ENCODE data around the gene ANKRD34A.

The ANKRD34A gene

GRCh38 chr1:146010126-146010738, 45.9 kb upstream of the ANKRD34A start:
- DNase-seq (ENCODE audit: low spot score), result no peak
- Histone ChIP-seq H3K79me1 (ENCODE audit: low read depth, low read length) (no peaks in the 10 kb centered on the region), H2BK120ac (ENCODE audit: low read depth, low read length) (no peak overlapping the region), H2AFZ (ENCODE audit: low read length) (no peak overlapping the region), H3K4ac (ENCODE audit: low read length) (no peak overlapping the region), H2BK5ac (ENCODE audit: low read length) (no peak overlapping the region), H3K14ac (ENCODE audit: low read length) (no peak overlapping the region), H3K27ac (replicated peaks; ENCODE audit: low read length) (no peak overlapping the region), H3K9ac (ENCODE audit: low read depth, low read length, poor library complexity) (no peak overlapping the region), H3K9me3 (replicated peaks in 1 of 2; ENCODE audit: control insufficient read depth in 2 of 2, insufficient read depth in 1 of 2, low read depth in 1 of 2, low read length in 2 of 2) (no peaks in the 10 kb centered on the region), H3K36me3 (replicated peaks in 1 of 2; ENCODE audit: control insufficient read depth in 2 of 2, insufficient read depth in 2 of 2, low read length in 2 of 2) (no peaks in the 10 kb centered on the region), H2AK5ac (ENCODE audit: low read depth, low read length) (no peak overlapping the region), H3K18ac (ENCODE audit: low read length) (no peak overlapping the region), H3K4me1 (ENCODE audit: control insufficient read depth in 2 of 2, insufficient read depth in 1 of 2, low read depth in 1 of 2, low read length in 2 of 2) (no peaks in the 10 kb centered on the region), H3K4me2 (ENCODE audit: insufficient read depth, low read length, poor library complexity, severe bottlenecking) (no peak overlapping the region), H2BK12ac (ENCODE audit: low read length) (no peak overlapping the region), H4K8ac (ENCODE audit: low read depth, low read length) (no peak overlapping the region), H4K91ac (ENCODE audit: low read depth, low read length, poor library complexity) (no peak overlapping the region), H3K4me3 (ENCODE audit: low read length in 2 of 2) (no peak overlapping the region), H3K27me3 (ENCODE audit: control insufficient read depth in 3 of 3, insufficient read depth in 3 of 3, low read depth in 1 of 3, low read length in 3 of 3) (peaks cover 0 to 5% (median 0%) of the 10 kb centered on the region in 3 experiments), H2BK15ac (ENCODE audit: low read length) (no peak overlapping the region), H3K23ac (ENCODE audit: low read depth, low read length, poor library complexity) (no peak overlapping the region)
- no CpG with 5 or more reads among the region's 8 CpGs for WGBS, 2 donors (ENCODE audit: extremely low coverage in 2 of 2, insufficient read length in 2 of 2, insufficient replicate concordance in 1 of 2)

DNA sequence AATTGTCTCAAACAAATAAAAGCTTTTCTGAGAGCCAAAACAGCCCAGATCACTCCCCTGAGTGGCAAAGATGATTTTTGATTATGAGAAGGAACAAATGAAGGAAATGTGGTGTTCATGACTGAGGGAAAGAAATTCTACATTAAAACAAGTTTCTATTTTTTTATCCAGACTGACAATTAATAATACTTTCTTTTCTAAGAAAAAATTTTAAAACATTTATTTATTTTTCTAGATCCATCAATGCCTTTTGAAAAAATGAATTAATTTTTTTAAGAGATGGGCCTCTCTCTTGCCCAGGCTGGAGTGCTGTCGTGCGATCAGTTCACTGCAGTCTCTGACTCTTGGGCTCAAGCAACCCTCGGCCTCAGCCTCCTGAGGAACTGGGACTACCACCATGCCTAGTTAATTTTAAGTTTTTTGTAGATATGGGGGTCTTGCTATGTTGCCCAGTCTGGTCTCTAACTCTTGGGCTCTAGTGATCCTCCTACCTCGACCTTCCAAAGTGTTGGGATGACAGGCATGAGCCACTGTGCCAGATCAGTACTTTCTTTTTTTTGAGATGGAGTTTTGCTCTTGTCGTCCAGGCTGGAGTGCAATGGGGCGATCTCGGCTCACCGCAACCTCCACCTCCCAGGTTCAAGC, 43.2 kb upstream of the ANKRD34A start:
- H3K4me1 ChIP-seq (ENCODE audit: control insufficient read depth in 2 of 2, insufficient read depth in 1 of 2, low read depth in 1 of 2, low read length in 2 of 2), result no peaks in the 10 kb centered on the region
- H3K4me3 ChIP-seq (ENCODE audit: low read length in 2 of 2), result no peak overlapping the region
- no peak overlapping the region for H3K18ac ChIP-seq (ENCODE audit: low read length)
- H3K4me2 ChIP-seq (ENCODE audit: insufficient read depth, low read length, poor library complexity, severe bottlenecking), result no peak overlapping the region
- no peak overlapping the region for H4K91ac ChIP-seq (ENCODE audit: low read depth, low read length, poor library complexity)
- no peaks in the 10 kb centered on the region for H3K36me3 ChIP-seq (replicated peaks in 1 of 2; ENCODE audit: control insufficient read depth in 2 of 2, insufficient read depth in 2 of 2, low read length in 2 of 2)
- H3K79me1 ChIP-seq (ENCODE audit: low read depth, low read length), result no peaks in the 10 kb centered on the region
- WGBS, 2 donors (ENCODE audit: extremely low coverage in 2 of 2, insufficient read length in 2 of 2, insufficient replicate concordance in 1 of 2), result no CpG with 5 or more reads among the region's 8 CpGs
- H2AFZ ChIP-seq (ENCODE audit: low read length), result no peak overlapping the region
- H3K9ac ChIP-seq (ENCODE audit: low read depth, low read length, poor library complexity), result no peak overlapping the region
- no peak overlapping the region for H2AK5ac ChIP-seq (ENCODE audit: low read depth, low read length)
- no peak overlapping the region for H3K27ac ChIP-seq (replicated peaks; ENCODE audit: low read length)
- H2BK120ac ChIP-seq (ENCODE audit: low read depth, low read length), result no peak overlapping the region
- no peaks in the 10 kb centered on the region for H3K27me3 ChIP-seq (ENCODE audit: control insufficient read depth in 3 of 3, insufficient read depth in 3 of 3, low read depth in 1 of 3, low read length in 3 of 3)
- H2BK5ac ChIP-seq (ENCODE audit: low read length), result no peak overlapping the region
- no peak overlapping the region for H3K4ac ChIP-seq (ENCODE audit: low read length)
- no peak overlapping the region for H3K14ac ChIP-seq (ENCODE audit: low read length)
- H4K8ac ChIP-seq (ENCODE audit: low read depth, low read length), result no peak overlapping the region
- no peaks in the 10 kb centered on the region for H3K9me3 ChIP-seq (replicated peaks in 1 of 2; ENCODE audit: control insufficient read depth in 2 of 2, insufficient read depth in 1 of 2, low read depth in 1 of 2, low read length in 2 of 2)
- DNase-seq (ENCODE audit: low spot score), result no peak
- H3K23ac ChIP-seq (ENCODE audit: low read depth, low read length, poor library complexity), result no peak overlapping the region
- no peak overlapping the region for H2BK15ac ChIP-seq (ENCODE audit: low read length)
- H2BK12ac ChIP-seq (ENCODE audit: low read length), result no peak overlapping the region

- Histone ChIP-seq H3K14ac (ENCODE audit: low read length) (no peak overlapping the region), H2BK12ac (ENCODE audit: low read length) (no peak overlapping the region), H2AFZ (ENCODE audit: low read length) (no peak overlapping the region), H3K27me3 (ENCODE audit: control insufficient read depth in 3 of 3, insufficient read depth in 3 of 3, low read depth in 1 of 3, low read length in 3 of 3) (no peaks in the 10 kb centered on the region), H3K27ac (replicated peaks; ENCODE audit: low read length) (no peak overlapping the region), H3K9me3 (replicated peaks in 1 of 2; ENCODE audit: control insufficient read depth in 2 of 2, insufficient read depth in 1 of 2, low read depth in 1 of 2, low read length in 2 of 2) (no peaks in the 10 kb centered on the region), H3K4ac (ENCODE audit: low read length) (no peak overlapping the region), H3K4me1 (ENCODE audit: control insufficient read depth in 2 of 2, insufficient read depth in 1 of 2, low read depth in 1 of 2, low read length in 2 of 2) (peaks cover 6 to 10% of the 10 kb centered on the region in 2 donors), H3K4me3 (ENCODE audit: low read length in 2 of 2) (no peak overlapping the region), H3K4me2 (ENCODE audit: insufficient read depth, low read length, poor library complexity, severe bottlenecking) (no peak overlapping the region), H3K18ac (ENCODE audit: low read length) (no peak overlapping the region), H2BK5ac (ENCODE audit: low read length) (no peak overlapping the region), H2BK120ac (ENCODE audit: low read depth, low read length) (no peak overlapping the region), H4K91ac (ENCODE audit: low read depth, low read length, poor library complexity) (no peak overlapping the region), H4K8ac (ENCODE audit: low read depth, low read length) (no peak overlapping the region), H3K79me1 (ENCODE audit: low read depth, low read length) (no peaks in the 10 kb centered on the region), H3K9ac (ENCODE audit: low read depth, low read length, poor library complexity) (no peak overlapping the region), H3K36me3 (replicated peaks in 1 of 2; ENCODE audit: control insufficient read depth in 2 of 2, insufficient read depth in 2 of 2, low read length in 2 of 2) (no peaks in the 10 kb centered on the region), H2BK15ac (ENCODE audit: low read length) (no peak overlapping the region), H2AK5ac (ENCODE audit: low read depth, low read length) (no peak overlapping the region), H3K23ac (ENCODE audit: low read depth, low read length, poor library complexity) (no peak overlapping the region)
- WGBS, 2 donors (ENCODE audit: extremely low coverage in 2 of 2, insufficient read length in 2 of 2, insufficient replicate concordance in 1 of 2), result no CpG with 5 or more reads among the region's 2 CpGs
- no peak for DNase-seq (ENCODE audit: low spot score)
These were observed 37.3 kb upstream of the ANKRD34A start for GRCh38 chr1:146001709-146002108.

GRCh38 chr1:145999321-146000024, 35.1 kb upstream of the ANKRD34A start:
- no peak overlapping the region for H3K27ac ChIP-seq (replicated peaks; ENCODE audit: low read length)
- no peak overlapping the region for H3K23ac ChIP-seq (ENCODE audit: low read depth, low read length, poor library complexity)
- no peak overlapping the region for H4K8ac ChIP-seq (ENCODE audit: low read depth, low read length)
- peak overlapping the region; percentile 39 for H2AFZ ChIP-seq (ENCODE audit: low read length)
- no peak overlapping the region for H3K4ac ChIP-seq (ENCODE audit: low read length)
- H3K36me3 ChIP-seq (replicated peaks in 1 of 2; ENCODE audit: control insufficient read depth in 2 of 2, insufficient read depth in 2 of 2, low read length in 2 of 2), result peaks cover 3 to 12% of the 10 kb centered on the region in 2 donors
- H3K27me3 ChIP-seq (ENCODE audit: control insufficient read depth in 3 of 3, insufficient read depth in 3 of 3, low read depth in 1 of 3, low read length in 3 of 3), result no peaks in the 10 kb centered on the region
- no peak overlapping the region for H3K9ac ChIP-seq (ENCODE audit: low read depth, low read length, poor library complexity)
- no peak overlapping the region for H2BK12ac ChIP-seq (ENCODE audit: low read length)
- no peak overlapping the region for H2BK15ac ChIP-seq (ENCODE audit: low read length)
- no CpG with 5 or more reads among the region's 5 CpGs for WGBS, 2 donors (ENCODE audit: extremely low coverage in 2 of 2, insufficient read length in 2 of 2, insufficient replicate concordance in 1 of 2)
- H4K91ac ChIP-seq (ENCODE audit: low read depth, low read length, poor library complexity), result no peak overlapping the region
- no peak overlapping the region for H3K18ac ChIP-seq (ENCODE audit: low read length)
- H3K4me3 ChIP-seq (ENCODE audit: low read length in 2 of 2), result no peak overlapping the region
- H2BK5ac ChIP-seq (ENCODE audit: low read length), result no peak overlapping the region
- no peaks in the 10 kb centered on the region for H3K79me1 ChIP-seq (ENCODE audit: low read depth, low read length)
- peaks cover 6 to 12% of the 10 kb centered on the region in 2 donors for H3K4me1 ChIP-seq (ENCODE audit: control insufficient read depth in 2 of 2, insufficient read depth in 1 of 2, low read depth in 1 of 2, low read length in 2 of 2)
- no peak overlapping the region for H3K4me2 ChIP-seq (ENCODE audit: insufficient read depth, low read length, poor library complexity, severe bottlenecking)
- no peak for DNase-seq (ENCODE audit: low spot score)
- H2BK120ac ChIP-seq (ENCODE audit: low read depth, low read length), result no peak overlapping the region
- no peaks in the 10 kb centered on the region for H3K9me3 ChIP-seq (replicated peaks in 1 of 2; ENCODE audit: control insufficient read depth in 2 of 2, insufficient read depth in 1 of 2, low read depth in 1 of 2, low read length in 2 of 2)
- H3K14ac ChIP-seq (ENCODE audit: low read length), result no peak overlapping the region
- no peak overlapping the region for H2AK5ac ChIP-seq (ENCODE audit: low read depth, low read length)

All from neuronal stem cell (in vitro differentiated cells).